GM18502 (cell line): ENCODE measurements around the gene ZNF106.

Source experiments
- ATAC-seq: cut with Tn5 transposase; IDR thresholded peaks from one replicate; pipeline ENCODE4 v1.9.1; 2021; ENCODE audit warnings: mild to moderate bottlenecking; ENCODE audit not compliant: unreplicated experiment, poor library complexity

Gene ZNF106

GRCh38 chr15:42490671-42491538, at the start of gene ZNF106:
TSS of gene ZNF106 (minus strand) at chr15:42491141. CDS start at chr15:42472289, 18,852 bp downstream.
- ATAC-seq, result peak; percentile 47

- ATAC-seq, result no peak
These were observed 42.3 kb upstream of the ZNF106 start for GRCh38 chr15:42533246-42533645.

- no peak for ATAC-seq
These were observed 38.0 kb upstream of the ZNF106 start for GRCh38 chr15:42528970-42529369.

- no peak for ATAC-seq
These were observed 32.4 kb upstream of the ZNF106 start for GRCh38 chr15:42523331-42523730.

- ATAC-seq, result no peak
These were observed 20.1 kb upstream of the ZNF106 start for GRCh38 chr15:42511007-42511391.

GRCh38 chr15:42510258-42511006, 19.5 kb upstream of the ZNF106 start:
- no peak for ATAC-seq

- no peak for ATAC-seq
These were observed 17.3 kb upstream of the ZNF106 start for GRCh38 chr15:42508263-42508690.

- no peak for ATAC-seq
These were observed 16.6 kb upstream of the ZNF106 start for GRCh38 chr15:42507514-42507913.

GRCh38 chr15:42504631-42505030, 13.7 kb upstream of the ZNF106 start:
- ATAC-seq, result no peak

- ATAC-seq, result no peak
These were observed 12.9 kb upstream of the ZNF106 start for GRCh38 chr15:42503825-42504224.

GRCh38 chr15:42502477-42502876, 11.5 kb upstream of the ZNF106 start:
- no peak for ATAC-seq

GRCh38 chr15:42499858-42500609, 9.1 kb upstream of the ZNF106 start:
- ATAC-seq, result no peak

- no peak for ATAC-seq
These were observed 7.5 kb upstream of the ZNF106 start for GRCh38 chr15:42498212-42499068.

- ATAC-seq, result peak; percentile 80
These were observed 4.6 kb upstream of the ZNF106 start, which contains the start of gene SNAP23 for GRCh38 chr15:42495361-42496212. TSS of gene SNAP23 (plus strand) at chr15:42495634. CDS start at chr15:42511847, 16,213 bp downstream.

GRCh38 chr15:42494998-42495360, 4.0 kb upstream of the ZNF106 start:
- peak; percentile 5 for ATAC-seq

GRCh38 chr15:42493679-42494078, 2.7 kb upstream of the ZNF106 start:
- no peak for ATAC-seq

- no peak for ATAC-seq
These were observed 741 bp upstream of the ZNF106 start for GRCh38 chr15:42491539-42492225.

- ATAC-seq, result no peak
These were observed 660 bp downstream of the ZNF106 start for GRCh38 chr15:42490291-42490670.
